Inflammatory macrophage treated with lipopolysaccharide for 4 hours (primary cell): ENCODE measurements around the gene HCST.
"Not testable (repeated sequence)": the region's sequence is repeated elsewhere in the genome, so short reads cannot be mapped to it uniquely, and the experiment has no call there.

Experiments used
- DNase-seq: peaks from one replicate; pipeline ENCODE4 v3.0.0-alpha.2; 2020

HCST gene

GRCh38 chr19:35907377-35907745 is 5.0 kb downstream of the HCST start:
- no peak for DNase-seq

GRCh38 chr19:35908010-35908441 is 5.7 kb downstream of the HCST start, which contains the start of gene TYROBP:
Gene TYROBP, minus strand, starts transcription at chr19:35908295. Its CDS starts 67 bp downstream, at chr19:35908228.
- peak; percentile 77 for DNase-seq

- DNase-seq = peak; percentile 99
Measured at GRCh38 chr19:35908973-35909683, 6.8 kb downstream of the HCST start.

GRCh38 chr19:35909684-35910035 is 7.3 kb downstream of the HCST start:
- no peak for DNase-seq

- not testable (repeated sequence) for DNase-seq
Measured at GRCh38 chr19:35910355-35910754, 8.0 kb downstream of the HCST start.

- DNase-seq = peak; percentile 30
Measured at GRCh38 chr19:35911173-35911572, 8.8 kb downstream of the HCST start.

GRCh38 chr19:35911790-35912189 is 9.5 kb downstream of the HCST start:
- no peak for DNase-seq

- DNase-seq = peak; percentile 97
Measured at GRCh38 chr19:35913589-35913988, 11.3 kb downstream of the HCST start.

GRCh38 chr19:35915443-35915842 is 13.1 kb downstream of the HCST start:
- peak; percentile 83 for DNase-seq

- DNase-seq = no peak
Measured at GRCh38 chr19:35919306-35919705, 17.0 kb downstream of the HCST start.

- no peak for DNase-seq
Measured at GRCh38 chr19:35921012-35921411, 18.7 kb downstream of the HCST start.

GRCh38 chr19:35925501-35925900 is 23.2 kb downstream of the HCST start:
- no peak for DNase-seq

- DNase-seq = no peak
Measured at GRCh38 chr19:35928507-35928906, 26.2 kb downstream of the HCST start.

- peak; percentile 86 for DNase-seq
Measured at GRCh38 chr19:35929876-35930275, 27.5 kb downstream of the HCST start.

- peak; percentile 100 for DNase-seq
Measured at GRCh38 chr19:35931161-35931873, 29.0 kb downstream of the HCST start.

- DNase-seq = no peak
Measured at GRCh38 chr19:35931874-35932202, 29.5 kb downstream of the HCST start.

GRCh38 chr19:35932291-35932936 is 30.1 kb downstream of the HCST start:
- DNase-seq = no peak

- DNase-seq = no peak
Measured at GRCh38 chr19:35935911-35936737, 33.8 kb downstream of the HCST start, which contains the start of gene LRFN3. Gene LRFN3, plus strand, starts transcription at chr19:35936374. Its CDS starts 3,052 bp downstream, at chr19:35939426.

GRCh38 chr19:35936738-35937268 is 34.5 kb downstream of the HCST start:
- no peak for DNase-seq

GRCh38 chr19:35937345-35938281 is 35.3 kb downstream of the HCST start:
- no peak for DNase-seq
